Heart left ventricle (tissue), 16 donors: ENCODE measurements around the gene CD164L2. TPM values are rescaled to one million over a fixed set of nuclear protein-coding genes. Genes with fewer than 3 reads are reported as not detected.
A peak's percentile ranks its signal among the peaks of the same experiment; 100 is the strongest.
"Not testable (repeated sequence)": the region's sequence is repeated elsewhere in the genome, so short reads cannot be mapped to it uniquely, and the experiment has no call there.

ENCODE experiments used
- ATAC-seq, 4 donors: fragments of 200-7000 bp; cut with Tn5 transposase; one replicate each; pipeline ENCODE4 v1.9.1; 2020 to 2022; ENCODE audit warnings: moderate library complexity in 4 of 4, mild to moderate bottlenecking in 3 of 4, moderate number of reproducible peaks in 1 of 4
- DNase-seq, 5 donors: peaks; one replicate each; pipeline ENCODE4 v3.0.0-alpha.2; 2020
- H3K27ac ChIP-seq, 12 donors: fragments of 200-600 bp; sonication (generic) in 4 of 12; one replicate each; pipeline versions ENCODE4 v1.5.0 to v1.8.0; 2016 to 2022; ENCODE audit warnings: mild to moderate bottlenecking in 2 of 12
- H3K27me3 ChIP-seq, 9 donors: fragments of 200-600 bp; sonication (generic) in 2 of 9; one replicate each; pipeline versions ENCODE4 v1.5.1 to v1.8.0; 2016 to 2022; ENCODE audit warnings: mild to moderate bottlenecking in 3 of 9
- H3K36me3 ChIP-seq, 9 donors: fragments of 200-600 bp; sonication (generic) in 2 of 9; one replicate each; pipeline versions ENCODE4 v1.5.0 to v1.8.0; 2018 to 2022; ENCODE audit warnings: mild to moderate bottlenecking in 2 of 9
- H3K4me1 ChIP-seq, 12 donors: fragments of 200-600 bp; sonication (generic) in 4 of 12; one replicate each; pipeline versions ENCODE4 v1.5.0 to v1.8.0; 2016 to 2022; ENCODE audit warnings: mild to moderate bottlenecking in 3 of 12
- H3K4me3 ChIP-seq, 12 donors: fragments of 200-600 bp; sonication (generic) in 4 of 12; one replicate each; pipeline versions ENCODE4 v1.5.0 to v1.8.0; 2017 to 2022; ENCODE audit warnings: mild to moderate bottlenecking in 9 of 12, moderate library complexity in 4 of 12
- H3K9me3 ChIP-seq, 12 donors: fragments of 200-600 bp; sonication (generic) in 4 of 12; one replicate each; pipeline versions ENCODE4 v1.5.0 to v1.8.0; 2016 to 2022; ENCODE audit warnings: mild to moderate bottlenecking in 1 of 12
- POLR2A ChIP-seq, 2 donors: fragments of 450-650 bp; IDR thresholded peaks; one replicate each; pipeline ENCODE4 v1.6.1; 2017; ENCODE audit warnings: antibody characterized with exemption in 2 of 2, mild to moderate bottlenecking in 2 of 2, moderate library complexity in 2 of 2
- WGBS, 4 donors: extraction: QIAGEN DNeasy Blood & Tissue Kit in 2 of 4; methylation state at CpG; one replicate each; pipeline versions ENCODE4 v1.1.5 to v1.1.7; 2013 to 2018; 5-methylcytosine and 5-hydroxymethylcytosine counted together
- intact Hi-C, 10 donors: fragments of 100-400 bp; cut with DNase I; formaldehyde crosslinking; loops; one replicate each; pipeline versions ENCODE4 v1.11.1 to v1.14.2; 2022
- polyA plus RNA-seq, 2 donors: library from polyadenylated mRNA; stranded (reverse); fragments of 200-250 nt; gene quantifications; one replicate each; pipeline ENCODE4 v1.2.3, GENCODE V29; 2013
- total RNA-seq, 9 donors: library from RNA; depleted of rRNA in 2 of 9; stranded (reverse); fragments of >200 nt in 2 of 9; fragmentation: NEBNext Ultra II Directional in 3 of 9; extraction: Animal tissue kit (Norgen Biotek cat#: 25700) in 3 of 9; gene quantifications; one replicate each; pipeline versions ENCODE4 v1.1.0 to v1.2.4, GENCODE V29; 2016 to 2023
- TF ChIP-seq, protein P1 (sequence below), 12 donors: fragments of 200-600 bp; sonication (generic) in 4 of 12; IDR thresholded peaks; one replicate each; pipeline versions ENCODE4 v1.5.0 to v1.8.0; 2018 to 2022; ENCODE audit warnings: antibody characterized with exemption in 12 of 12, mild to moderate bottlenecking in 5 of 12
- donor health status: ischemic (EF 13 %, LVEDD 7.1; RV severe dilation, severe dysfunction).
- donor health status: healthy with polysubstance abuse.
- donor health status: DM: no; HTN: yes; CAD: no.
- donor health status: DM: no; HTN: no; CAD: no.
- donor health status: ischemic (EF 25% LVEDD 6.9; RV normal size, moderate dysfunction).
- donor health status: ischemic (EF 25% LVEDD 5.7; RV mildly dilated, moderate dysfunction).
- donor health status: healthy.
- donor health status: DM: yes; HTN: yes; CAD: no.
- donor health status: ischemic (EF 35%, LVEDD 5.7; RV mildly dilated, moderate dysfunction).
- donor health status: nonischemic (EF 11% LVEDD 7.7; RV severe dilation, severe dysfunction).
- donor health status: DM: yes; HTN: yes; CAD: no.
- donor health status: PGD.
- donor health status: ischemic (EF 29% LVEDD 5.4; RV normal size, mild dysfunction).
- donor health status: nonischemic (EF 23%, LVEDD 6.1; RV moderate dilation, normal function).

Gene CD164L2
- total and polyA plus RNA-seq, 11 donors: not detected

DNA sequence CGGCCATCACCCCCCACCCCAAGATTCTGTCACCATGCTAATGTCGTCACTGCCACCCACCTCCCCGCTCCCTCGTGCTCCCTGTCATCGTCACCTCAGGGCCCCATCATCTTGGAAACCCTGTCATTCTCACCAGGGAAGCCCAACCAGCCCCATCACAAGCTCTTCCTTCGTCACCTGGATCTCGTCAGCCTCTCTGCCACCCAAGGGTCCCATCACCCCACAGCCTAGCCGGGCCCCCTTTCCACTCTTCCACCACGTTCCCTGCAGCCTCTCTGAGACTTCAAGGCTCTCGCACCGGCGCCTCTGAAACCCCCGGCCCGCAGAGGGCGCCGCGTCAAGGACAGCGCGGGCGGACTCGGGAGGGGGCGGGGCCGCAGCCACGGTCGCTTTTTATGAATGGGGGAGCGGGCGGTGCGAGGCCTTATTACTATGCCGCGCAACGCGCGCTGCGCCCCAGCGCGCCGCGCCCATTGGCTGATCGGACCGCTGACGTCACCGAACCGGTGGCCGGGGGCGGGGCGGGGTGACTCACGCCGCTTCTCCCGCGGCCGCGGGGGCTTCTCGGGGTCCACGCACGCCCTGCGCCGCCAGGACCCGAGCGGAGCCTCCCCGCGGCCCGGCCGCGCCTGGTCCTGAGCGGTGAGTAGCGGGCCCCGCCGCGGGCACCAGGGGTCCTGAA, 9.1 kb upstream of the CD164L2 start, which contains the start of gene GPR3:
GPR3 (plus strand) TSS at position 527 of the 682 bp plus-strand sequence. CDS start 1,177 bp downstream, outside the sequence.
- Histone ChIP-seq H3K27ac (peak within 1 kb of the TSS in 11 of 12 donors; percentile 51 to 83 (median 71)), H3K36me3 (no peaks in the 10 kb centered on the region), H3K4me1 (peaks cover 7 to 51% (median 28%) of the 10 kb centered on the region in 12 donors), H3K27me3 (no peaks in the 10 kb centered on the region), H3K9me3 (no peaks in the 10 kb centered on the region), H3K4me3 (peak within 1 kb of the TSS; percentile 32 to 78 (median 58))
- ATAC-seq: peak; percentile 81 to 90 (median 88)
- DNase-seq: peak; percentile 91 to 96 (median 94)
- 2 to 7% (median 2%) methylated on average over 15 to 69 of the region's 69 CpGs for WGBS, 4 donors
- intact Hi-C loops: loop anchor here in 9 of 10 donors (2.0 to 10.0 kb wide), 10 partner anchors 27 to 347 kb away; no protein-coding TSS in a partner anchor
- peak in 1 of 2 donors; percentile 67 for TF ChIP-seq POLR2A (IDR thresholded peaks at IDR 0.05)
- TF ChIP-seq, protein P1, sequence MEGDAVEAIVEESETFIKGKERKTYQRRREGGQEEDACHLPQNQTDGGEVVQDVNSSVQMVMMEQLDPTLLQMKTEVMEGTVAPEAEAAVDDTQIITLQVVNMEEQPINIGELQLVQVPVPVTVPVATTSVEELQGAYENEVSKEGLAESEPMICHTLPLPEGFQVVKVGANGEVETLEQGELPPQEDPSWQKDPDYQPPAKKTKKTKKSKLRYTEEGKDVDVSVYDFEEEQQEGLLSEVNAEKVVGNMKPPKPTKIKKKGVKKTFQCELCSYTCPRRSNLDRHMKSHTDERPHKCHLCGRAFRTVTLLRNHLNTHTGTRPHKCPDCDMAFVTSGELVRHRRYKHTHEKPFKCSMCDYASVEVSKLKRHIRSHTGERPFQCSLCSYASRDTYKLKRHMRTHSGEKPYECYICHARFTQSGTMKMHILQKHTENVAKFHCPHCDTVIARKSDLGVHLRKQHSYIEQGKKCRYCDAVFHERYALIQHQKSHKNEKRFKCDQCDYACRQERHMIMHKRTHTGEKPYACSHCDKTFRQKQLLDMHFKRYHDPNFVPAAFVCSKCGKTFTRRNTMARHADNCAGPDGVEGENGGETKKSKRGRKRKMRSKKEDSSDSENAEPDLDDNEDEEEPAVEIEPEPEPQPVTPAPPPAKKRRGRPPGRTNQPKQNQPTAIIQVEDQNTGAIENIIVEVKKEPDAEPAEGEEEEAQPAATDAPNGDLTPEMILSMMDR (IDR thresholded peaks at IDR 0.05): peak; percentile 19 to 80 (median 58)

DNA sequence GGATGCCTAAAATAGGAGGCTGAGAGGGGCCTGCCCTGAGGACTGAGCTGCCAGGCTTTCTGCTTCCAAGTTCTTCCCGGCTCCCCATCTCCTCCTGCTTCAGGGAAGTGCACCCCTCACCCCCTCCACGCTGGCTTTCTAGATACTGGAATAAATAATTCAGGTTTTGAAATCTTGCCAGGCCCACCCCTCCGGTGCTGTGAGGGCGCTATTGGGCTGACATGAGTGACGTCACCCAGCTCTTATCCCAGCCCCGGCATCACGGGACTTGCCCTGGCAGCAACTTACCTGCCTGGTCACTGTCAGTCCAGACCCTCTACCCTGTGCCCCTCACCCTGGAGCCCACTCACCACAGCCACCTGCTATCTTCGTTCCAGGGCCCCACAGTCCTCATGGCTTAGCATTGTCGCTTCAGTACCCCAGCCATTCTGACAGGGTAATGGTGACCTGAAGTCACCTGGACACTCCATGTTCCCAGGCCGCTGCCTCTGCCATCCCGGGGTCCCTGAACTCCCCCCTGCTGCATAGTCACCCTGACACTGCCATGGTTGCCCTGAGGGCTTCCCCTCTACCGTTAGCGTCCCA, 8.5 kb upstream of the CD164L2 start:
- DNase-seq: peak in 4 of 5 donors; percentile 62 to 83 (median 72)
- Histone ChIP-seq H3K4me3 (peak overlapping the region in 10 of 12 donors; percentile 33 to 78 (median 59)), H3K27ac (peak overlapping the region in 11 of 12 donors; percentile 51 to 83 (median 71)), H3K4me1 (peaks cover 7 to 45% (median 23%) of the 10 kb centered on the region in 12 donors), H3K9me3 (no peaks in the 10 kb centered on the region), H3K36me3 (no peaks in the 10 kb centered on the region), H3K27me3 (no peaks in the 10 kb centered on the region)
- WGBS, 4 donors: 7 to 10% (median 9%) methylated on average over 12 to 13 of the region's 13 CpGs
- ATAC-seq: peak; percentile 51 to 68 (median 52)
- TF ChIP-seq, protein P1 (IDR thresholded peaks at IDR 0.05): peak in 4 of 12 donors; percentile 17 to 31 (median 22)
- no peak for TF ChIP-seq POLR2A (IDR thresholded peaks at IDR 0.05)
- intact Hi-C loops: loop anchor here in 9 of 10 donors (2.0 to 10.0 kb wide), 10 partner anchors 27 to 347 kb away; no protein-coding TSS in a partner anchor

DNA sequence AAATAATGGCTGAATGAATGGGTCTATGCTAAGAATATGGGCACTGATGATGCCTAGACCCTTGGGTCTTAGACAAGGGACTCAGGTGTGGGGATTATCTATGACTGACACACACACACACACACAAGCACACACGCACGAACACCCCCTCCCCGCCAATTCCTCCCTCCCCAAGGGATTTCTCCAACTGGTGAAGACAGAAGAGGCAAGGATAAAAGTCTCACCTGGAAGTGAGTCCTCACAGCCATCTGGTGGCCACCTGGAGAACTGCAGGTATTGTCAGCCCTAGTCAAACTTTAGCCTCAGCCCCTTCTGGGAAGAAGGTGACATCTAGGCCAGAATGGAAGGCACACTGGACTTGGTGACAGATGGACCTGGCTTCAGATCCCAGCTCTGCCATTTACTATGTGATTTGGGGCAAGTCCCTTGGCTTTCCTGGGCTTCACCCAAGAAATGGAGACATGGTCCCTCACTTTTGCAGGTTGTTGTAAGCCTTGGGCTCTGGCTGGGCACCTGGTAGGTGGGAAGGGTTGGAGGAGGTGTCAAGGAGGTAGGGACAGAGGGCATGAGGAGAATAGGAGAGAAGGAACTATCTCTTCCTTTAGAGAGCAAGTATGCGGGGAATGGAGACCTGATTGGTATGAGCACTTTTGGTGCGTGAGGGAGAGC, 5.3 kb upstream of the CD164L2 start:
- no peaks in the 10 kb centered on the region for H3K27me3 ChIP-seq
- H3K9me3 ChIP-seq: no peaks in the 10 kb centered on the region
- no peak overlapping the region for H3K4me3 ChIP-seq
- intact Hi-C loops: loop anchor here in 4 of 10 donors (2.0 to 10.0 kb wide), 5 partner anchors 22 to 286 kb away; partner anchors contain the start of gene MAP3K6 (in 1 of the 4)
- 37 to 43% (median 42%) methylated on average over 5 of the region's 5 CpGs for WGBS, 4 donors
- peak overlapping the region in 5 of 12 donors; percentile 3 to 64 (median 11) for H3K27ac ChIP-seq
- DNase-seq (peak in 4 of 5 donors; percentile 58 to 69 (median 68)), ATAC-seq (peak in 1 of 4 donors; percentile 20)
- H3K36me3 ChIP-seq: no peaks in the 10 kb centered on the region
- peaks cover 7 to 30% (median 17%) of the 10 kb centered on the region in 12 donors for H3K4me1 ChIP-seq
- TF ChIP-seq POLR2A (IDR thresholded peaks at IDR 0.05): no peak
- TF ChIP-seq, protein P1 (IDR thresholded peaks at IDR 0.05): peak; percentile 77 to 90 (median 84)

DNA sequence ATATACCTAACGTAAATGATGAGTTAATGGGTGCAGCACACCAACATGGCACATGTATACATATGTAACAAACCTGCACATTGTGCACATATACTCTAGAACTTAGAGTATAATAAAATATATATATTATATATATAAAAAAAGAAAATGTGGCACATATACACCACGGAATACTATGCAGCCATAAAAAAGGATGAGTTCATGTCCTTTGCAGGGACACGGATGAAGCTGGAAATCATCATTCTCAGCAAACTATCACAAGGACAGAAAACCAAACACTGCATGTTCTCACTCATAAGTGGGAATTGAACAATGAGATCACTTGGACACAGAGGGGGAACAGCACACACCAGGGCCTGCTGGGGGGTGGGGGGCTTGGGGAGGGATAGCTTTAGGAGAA, 1.7 kb upstream of the CD164L2 start:
- not testable (repeated sequence) for H3K27me3 ChIP-seq, H3K4me3 ChIP-seq, DNase-seq, H3K9me3 ChIP-seq, ATAC-seq, H3K36me3 ChIP-seq, H3K27ac ChIP-seq
- intact Hi-C loops: loop anchor here in 2 of 10 donors (5.0 to 10.0 kb wide), 2 partner anchors 280 to 282 kb away; no protein-coding TSS in a partner anchor
- 87 to 99% (median 96%) methylated on average over 3 of the region's 3 CpGs for WGBS, 4 donors
- peaks cover 0 to 28% (median 4%) of the 10 kb centered on the region in 12 donors for H3K4me1 ChIP-seq
